ENCODE measurements around the gene KIAA0040.

- no peak for TF ChIP-seq POLR2A (IDR thresholded peaks at IDR 0.05)
- TF ChIP-seq, protein P1, sequence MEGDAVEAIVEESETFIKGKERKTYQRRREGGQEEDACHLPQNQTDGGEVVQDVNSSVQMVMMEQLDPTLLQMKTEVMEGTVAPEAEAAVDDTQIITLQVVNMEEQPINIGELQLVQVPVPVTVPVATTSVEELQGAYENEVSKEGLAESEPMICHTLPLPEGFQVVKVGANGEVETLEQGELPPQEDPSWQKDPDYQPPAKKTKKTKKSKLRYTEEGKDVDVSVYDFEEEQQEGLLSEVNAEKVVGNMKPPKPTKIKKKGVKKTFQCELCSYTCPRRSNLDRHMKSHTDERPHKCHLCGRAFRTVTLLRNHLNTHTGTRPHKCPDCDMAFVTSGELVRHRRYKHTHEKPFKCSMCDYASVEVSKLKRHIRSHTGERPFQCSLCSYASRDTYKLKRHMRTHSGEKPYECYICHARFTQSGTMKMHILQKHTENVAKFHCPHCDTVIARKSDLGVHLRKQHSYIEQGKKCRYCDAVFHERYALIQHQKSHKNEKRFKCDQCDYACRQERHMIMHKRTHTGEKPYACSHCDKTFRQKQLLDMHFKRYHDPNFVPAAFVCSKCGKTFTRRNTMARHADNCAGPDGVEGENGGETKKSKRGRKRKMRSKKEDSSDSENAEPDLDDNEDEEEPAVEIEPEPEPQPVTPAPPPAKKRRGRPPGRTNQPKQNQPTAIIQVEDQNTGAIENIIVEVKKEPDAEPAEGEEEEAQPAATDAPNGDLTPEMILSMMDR (IDR thresholded peaks at IDR 0.05), result no peak
These were observed 42.1 kb upstream of the KIAA0040 start for GRCh38 chr1:175234639-175235038.
